Suppressor macrophage treated with lipopolysaccharide for 4 hours (primary cell): ENCODE data around the gene COPG2.

Experiments
- DNase-seq: peaks from one replicate; pipeline ENCODE4 v3.0.0-alpha.2; 2020

The COPG2 gene

GRCh38 chr7:130491841-130492522 is 176.6 kb downstream of the COPG2 start, which contains the start of gene MEST:
TSS of gene MEST (plus strand) at chr7:130492085. CDS start at chr7:130492314, 229 bp downstream.
- no peak for DNase-seq

GRCh38 chr7:130490888-130491804 is 177.4 kb downstream of the COPG2 start:
- peak; percentile 35 for DNase-seq

- no peak for DNase-seq
Observed at GRCh38 chr7:130490311-130490791, 178.2 kb downstream of the COPG2 start.

DNA sequence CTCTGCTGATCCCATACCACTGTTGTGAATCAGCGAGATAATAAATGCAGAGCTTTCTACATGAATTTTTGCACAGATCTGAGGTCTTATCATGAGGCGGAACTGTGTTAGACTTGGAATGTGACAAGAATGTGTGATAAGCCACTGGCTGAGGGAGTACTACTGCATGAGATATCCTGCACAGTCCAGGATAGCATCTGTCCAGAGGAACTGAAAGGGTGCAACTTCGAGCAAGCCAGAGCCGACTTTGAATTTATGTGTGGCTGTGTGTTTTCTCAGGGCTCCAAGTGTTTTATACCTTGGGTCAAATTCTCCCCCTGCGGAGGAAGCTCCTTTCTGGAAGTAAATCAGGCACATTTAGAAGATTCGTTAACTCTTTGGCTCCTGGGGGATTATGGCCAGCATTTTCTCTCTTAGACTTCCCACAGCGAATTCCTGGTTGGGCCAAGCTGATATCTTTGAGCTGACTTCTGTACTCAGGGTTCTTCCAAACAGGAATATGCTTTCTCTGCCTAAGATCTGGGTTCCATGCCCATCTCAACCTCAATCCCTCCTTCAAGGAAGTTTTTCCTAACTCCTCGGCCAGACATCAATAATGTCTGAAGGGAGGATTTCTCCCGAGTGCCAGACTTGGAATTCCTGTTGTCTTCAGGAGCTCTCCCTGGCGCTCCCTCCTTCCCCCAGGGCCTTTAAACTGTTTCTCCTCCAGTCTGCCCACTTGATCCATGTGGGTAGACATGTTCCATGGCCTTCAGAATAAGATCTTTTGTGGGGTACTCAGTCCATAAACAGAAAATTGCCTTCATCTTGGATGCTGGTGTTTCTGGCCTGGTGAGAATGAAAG is 179.2 kb downstream of the COPG2 start:
- no peak for DNase-seq

DNA sequence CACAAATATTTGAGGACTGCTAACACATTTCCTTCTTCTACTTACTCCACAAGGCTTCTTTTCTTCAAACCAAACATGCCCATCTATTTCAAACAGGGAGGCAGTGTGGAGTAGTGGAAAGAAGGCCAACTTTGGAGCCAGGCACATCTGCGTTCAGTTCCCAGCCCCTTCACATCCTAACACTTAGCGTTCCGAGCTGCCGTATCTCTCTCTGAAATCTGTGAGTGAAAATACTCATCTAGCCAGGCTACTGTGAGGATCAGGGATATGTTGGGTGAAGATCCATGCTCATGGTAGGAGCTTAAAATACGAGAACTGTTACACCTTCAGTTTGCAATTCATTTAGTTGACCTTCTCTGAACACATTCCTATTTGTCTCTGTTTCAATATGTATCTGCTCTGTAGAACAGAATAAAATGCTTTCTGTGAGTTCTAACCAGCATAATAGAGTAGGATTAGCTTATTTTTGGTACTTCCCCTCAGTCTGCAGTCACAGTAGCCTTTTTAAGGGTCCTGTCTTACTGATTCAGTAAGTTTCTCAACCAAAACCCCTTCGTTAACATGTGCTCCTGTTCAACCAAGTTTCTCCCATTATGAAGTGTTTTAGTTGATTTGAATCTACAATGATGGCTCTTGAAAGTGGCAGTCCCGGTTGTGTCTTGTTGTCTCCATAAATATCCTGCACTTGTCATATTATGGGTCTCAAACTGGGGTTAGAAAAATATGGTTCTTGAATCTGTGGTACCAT is 180.0 kb downstream of the COPG2 start:
- no peak for DNase-seq

DNA sequence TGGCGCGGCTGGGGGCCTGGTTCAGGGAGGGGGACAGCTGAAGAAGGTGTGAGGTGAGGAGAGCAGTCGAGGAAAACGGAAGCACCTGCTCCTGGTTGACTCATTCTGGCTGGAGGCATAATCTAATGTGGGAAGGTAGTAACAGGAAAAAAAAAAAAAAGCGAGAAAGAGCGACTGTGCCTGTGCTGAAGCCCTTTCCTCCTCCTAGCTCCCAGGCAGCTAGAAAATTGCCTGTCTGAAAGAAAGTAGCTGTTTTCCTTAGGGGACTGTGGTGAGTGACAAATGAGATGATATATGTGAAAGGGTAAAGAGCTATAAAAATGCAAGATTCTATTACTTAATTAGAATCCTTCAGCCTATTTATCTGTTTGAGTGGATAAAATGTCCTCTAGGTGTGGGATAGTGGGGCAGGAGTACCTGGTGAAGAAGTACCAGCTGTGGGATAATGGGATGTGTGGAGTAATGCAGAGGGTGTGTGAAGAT is 181.6 kb downstream of the COPG2 start:
- no peak for DNase-seq

DNA sequence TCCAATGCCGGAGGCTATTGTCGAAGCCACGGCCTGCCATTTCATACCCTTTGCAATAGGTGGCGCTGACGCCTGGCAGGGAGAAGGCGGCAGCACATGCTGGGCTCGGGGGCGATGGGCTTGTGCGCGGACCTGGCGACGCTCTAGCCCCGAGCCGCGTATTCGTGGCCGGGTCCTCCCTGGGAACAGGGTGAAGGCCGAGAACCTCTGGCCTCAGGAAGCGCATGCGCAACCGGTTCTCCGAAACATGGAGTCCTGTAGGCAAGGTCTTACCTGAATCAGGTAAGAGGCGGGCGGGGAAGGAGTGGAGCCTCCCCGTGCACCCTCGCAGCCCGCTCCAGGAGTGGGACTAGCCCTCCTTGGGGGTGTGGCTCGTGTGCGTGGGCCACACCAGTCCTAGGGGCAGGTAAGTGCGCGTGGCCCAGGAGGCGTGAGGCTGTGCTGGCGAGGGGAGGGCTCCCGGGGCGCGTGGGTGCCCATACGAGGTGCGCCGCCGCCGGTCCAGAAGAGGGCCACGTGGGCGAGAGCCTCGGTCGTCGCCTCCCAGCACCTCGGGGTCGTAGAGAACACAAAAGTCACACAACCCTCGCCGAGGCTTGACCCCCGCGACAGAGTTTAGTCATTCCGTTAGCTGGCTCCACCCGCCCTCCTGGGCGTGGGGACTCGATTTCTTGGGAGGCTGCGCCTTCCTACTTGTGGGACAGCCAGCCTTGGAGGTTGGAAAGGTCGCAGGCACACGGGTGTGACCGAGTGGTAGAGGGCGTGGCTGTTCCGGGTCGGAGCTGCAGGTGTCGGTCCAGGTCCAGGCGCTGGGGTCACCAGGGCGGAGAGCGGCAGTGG is 182.2 kb downstream of the COPG2 start:
- DNase-seq = peak; percentile 60

DNA sequence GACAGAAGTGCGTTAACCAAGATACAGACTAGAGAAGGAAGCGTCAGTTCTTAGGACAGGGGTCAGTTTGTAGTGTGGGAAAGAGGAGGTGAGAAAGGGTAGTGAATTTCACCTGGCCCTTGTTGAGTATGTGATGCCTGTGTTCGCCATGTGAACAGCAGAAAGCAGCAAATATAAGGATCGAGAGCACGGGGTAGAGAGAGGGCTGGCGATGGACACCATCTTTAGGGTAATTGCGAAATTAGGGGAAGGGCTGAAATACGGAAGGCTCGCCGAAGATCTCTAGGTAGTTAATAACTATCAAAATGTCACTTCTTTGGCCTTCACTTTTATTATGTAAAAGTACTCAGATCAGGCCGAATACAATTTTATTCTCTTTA is 182.8 kb downstream of the COPG2 start:
- DNase-seq = no peak

DNA sequence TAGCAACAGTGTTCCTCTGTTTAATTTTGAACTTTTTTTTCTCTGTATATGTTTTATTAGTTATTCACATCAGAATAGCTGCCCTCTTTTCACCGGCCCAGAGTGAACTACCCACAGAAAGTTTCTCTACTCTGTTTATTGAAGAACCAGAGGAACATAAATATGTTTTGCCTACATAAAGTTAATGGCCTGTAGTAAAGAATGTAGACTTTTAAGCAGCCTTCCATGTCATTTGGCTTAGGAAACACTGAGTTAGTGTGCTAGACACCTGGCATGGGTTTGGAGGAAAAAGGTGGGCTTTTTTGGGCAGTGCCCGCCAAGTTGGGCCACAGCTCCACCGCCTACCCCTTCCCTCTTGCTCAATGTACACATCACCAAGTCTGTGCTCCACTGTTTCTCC is 185.5 kb downstream of the COPG2 start:
- no peak for DNase-seq

- no peak for DNase-seq
Observed at GRCh38 chr7:130481898-130482297, 186.7 kb downstream of the COPG2 start.

DNA sequence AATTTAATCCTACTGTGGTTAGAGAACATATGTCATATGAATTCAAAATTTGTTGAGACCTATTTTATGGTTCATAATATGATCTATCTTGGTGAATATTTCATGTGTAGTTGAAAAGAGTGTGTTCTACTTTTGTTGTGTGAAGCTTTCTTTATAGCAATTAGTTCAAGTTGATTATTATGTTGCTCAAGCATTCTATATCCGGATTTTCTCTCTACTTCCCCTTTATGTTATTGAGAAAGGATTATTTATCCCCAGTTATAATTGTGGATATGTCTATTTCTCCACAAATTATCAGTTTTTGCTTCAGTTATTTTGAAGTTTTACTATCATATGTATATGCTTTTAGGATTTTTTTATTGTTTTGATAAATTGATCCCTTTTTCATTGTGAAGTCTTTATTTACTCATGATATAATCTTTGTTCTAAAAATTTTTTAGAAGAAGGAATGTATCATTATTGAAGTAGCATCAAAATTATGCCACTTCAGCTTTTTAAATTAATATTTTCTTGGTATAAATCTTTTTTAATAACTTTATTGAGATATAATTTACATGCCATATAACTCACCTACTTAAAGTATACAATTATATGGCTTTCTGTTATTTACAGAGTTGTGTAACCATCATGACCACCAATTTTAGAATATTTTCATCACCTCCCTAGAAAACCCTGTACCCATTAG is 188.7 kb downstream of the COPG2 start:
- no peak for DNase-seq

DNA sequence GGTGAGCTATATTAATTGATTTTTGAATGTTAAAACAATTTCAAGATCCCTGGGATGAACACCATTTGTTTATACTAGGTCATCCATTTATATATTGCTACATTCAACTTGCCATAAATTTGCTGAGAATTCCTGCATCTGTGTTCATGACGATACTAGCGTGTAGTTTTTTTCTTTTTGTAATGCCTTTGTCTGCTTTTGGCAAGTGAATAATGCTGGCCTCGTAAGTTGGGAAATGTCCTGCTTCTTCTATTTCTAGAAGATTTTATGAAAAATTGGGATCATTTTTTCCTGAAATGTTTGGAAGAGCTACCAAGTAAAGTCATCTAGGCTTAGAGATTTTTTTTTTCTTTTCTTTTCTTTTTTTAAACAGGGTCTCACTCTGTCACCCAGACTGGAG is 189.6 kb downstream of the COPG2 start:
- DNase-seq = no peak

DNA sequence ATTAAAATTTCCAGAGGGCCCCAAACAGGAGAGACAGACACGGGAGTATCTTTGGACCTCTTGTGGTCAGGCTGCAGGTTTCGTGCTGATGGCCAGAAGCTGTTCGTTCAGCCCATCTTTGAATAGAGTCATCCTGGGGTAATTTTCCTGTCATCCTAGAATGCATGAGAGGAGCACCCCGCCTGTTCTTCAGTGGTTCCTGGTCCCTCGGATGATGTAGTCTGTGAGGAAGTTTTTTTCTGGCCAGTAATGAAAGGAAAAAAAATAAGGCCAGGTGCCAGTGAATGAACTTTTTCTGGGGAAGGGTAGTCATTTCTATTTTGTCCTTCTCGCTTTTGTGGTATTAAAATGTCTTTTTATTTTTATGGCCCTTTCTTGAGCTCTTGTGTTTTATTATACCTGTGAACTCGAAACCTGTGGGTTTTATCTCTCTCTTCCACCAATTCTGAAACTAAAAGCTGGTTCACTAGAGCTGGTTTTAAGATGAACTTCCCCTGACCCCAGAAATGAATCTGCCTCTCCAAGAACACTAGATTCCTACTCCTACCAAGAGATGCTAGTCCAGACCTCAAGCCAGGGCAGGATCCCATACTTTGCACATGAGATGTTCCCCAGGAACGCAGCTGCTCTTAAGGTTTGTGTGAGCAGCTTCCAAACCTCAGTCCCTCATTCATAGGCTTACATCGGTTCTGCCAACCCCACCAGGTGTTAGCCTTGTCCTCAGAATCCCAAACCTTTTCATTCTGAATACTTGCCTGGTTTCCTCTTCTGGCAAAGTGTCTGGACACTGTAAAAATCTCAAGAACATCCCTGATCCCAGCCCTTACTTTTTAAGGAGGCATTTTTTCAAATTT is 192.0 kb downstream of the COPG2 start:
- no peak for DNase-seq

GRCh38 chr7:130475776-130476175 is 192.8 kb downstream of the COPG2 start:
- no peak for DNase-seq

- no peak for DNase-seq
Observed at GRCh38 chr7:130473876-130474275, 194.7 kb downstream of the COPG2 start.

DNA sequence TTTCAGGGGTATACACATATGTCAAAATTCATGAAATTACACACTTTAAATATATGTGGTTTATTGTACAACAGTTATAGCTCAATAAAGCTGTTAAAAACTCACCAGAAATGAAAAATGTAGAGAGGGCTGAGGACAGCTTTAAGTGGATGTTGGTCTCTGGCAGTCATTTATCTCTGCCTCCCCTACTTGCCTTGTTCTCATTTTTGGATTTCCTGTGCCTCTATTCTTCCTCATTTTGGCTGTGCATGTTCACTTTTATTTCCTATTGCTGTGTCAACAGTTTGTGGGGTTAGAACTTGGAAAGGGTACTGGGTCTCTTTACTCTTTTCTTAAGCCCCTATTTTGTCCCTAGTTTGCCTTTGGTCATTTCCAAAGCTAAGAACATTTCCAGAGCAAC is 195.3 kb downstream of the COPG2 start:
- peak; percentile 36 for DNase-seq

DNA sequence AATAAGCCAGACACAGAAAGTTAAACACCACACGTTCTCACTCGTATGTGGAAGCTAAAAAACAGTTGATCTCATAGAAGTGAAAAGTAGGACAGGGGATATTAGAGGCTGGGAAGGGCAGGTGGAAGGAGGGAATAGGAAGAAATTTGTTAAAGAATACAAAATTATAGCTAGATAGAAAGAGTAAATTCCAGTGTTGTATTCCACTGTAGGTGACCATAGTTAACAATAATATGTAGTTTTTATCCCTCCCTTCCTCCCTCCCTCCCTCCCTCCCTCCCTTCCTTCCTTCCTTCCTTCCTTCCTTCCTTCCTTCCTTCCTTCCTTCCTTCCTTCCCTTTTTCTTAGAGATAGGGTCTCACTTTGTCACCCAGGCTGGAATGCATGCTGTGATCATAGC is 196.6 kb downstream of the COPG2 start:
- no peak for DNase-seq

DNA sequence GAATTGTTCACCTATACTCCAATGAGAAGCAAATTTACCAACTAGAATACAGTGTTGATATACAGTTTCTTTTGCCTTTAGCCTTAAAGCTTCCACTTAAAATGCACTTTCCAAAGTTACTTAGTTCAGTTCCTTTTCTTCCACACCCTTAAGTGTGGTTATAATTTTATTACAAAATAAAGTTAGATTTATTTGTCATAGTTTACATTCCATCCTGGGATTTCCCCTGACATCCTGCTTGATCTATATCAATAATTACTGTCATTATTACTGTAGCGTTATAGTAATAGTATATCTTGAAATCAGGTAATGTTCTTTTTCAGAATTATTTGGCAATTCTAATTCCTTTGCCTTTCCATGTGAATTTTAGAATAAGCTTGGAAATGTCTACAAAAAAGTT is 199.9 kb downstream of the COPG2 start:
- DNase-seq = no peak
